GM12874 (cell line): ENCODE results near the gene TBC1D24.

Experiments
- CTCF ChIP-seq: IDR thresholded peaks from 2 replicates; pipeline ENCODE4 v1.5.1; 2011; ENCODE audit warnings: low read depth, mild to moderate bottlenecking, control low read depth, low read length, moderate library complexity; ENCODE audit not compliant: insufficient read depth

The TBC1D24 gene

GRCh38 chr16:2515180-2515851 lies 40.4 kb downstream of the TBC1D24 start:
- no peak for TF ChIP-seq CTCF

DNA sequence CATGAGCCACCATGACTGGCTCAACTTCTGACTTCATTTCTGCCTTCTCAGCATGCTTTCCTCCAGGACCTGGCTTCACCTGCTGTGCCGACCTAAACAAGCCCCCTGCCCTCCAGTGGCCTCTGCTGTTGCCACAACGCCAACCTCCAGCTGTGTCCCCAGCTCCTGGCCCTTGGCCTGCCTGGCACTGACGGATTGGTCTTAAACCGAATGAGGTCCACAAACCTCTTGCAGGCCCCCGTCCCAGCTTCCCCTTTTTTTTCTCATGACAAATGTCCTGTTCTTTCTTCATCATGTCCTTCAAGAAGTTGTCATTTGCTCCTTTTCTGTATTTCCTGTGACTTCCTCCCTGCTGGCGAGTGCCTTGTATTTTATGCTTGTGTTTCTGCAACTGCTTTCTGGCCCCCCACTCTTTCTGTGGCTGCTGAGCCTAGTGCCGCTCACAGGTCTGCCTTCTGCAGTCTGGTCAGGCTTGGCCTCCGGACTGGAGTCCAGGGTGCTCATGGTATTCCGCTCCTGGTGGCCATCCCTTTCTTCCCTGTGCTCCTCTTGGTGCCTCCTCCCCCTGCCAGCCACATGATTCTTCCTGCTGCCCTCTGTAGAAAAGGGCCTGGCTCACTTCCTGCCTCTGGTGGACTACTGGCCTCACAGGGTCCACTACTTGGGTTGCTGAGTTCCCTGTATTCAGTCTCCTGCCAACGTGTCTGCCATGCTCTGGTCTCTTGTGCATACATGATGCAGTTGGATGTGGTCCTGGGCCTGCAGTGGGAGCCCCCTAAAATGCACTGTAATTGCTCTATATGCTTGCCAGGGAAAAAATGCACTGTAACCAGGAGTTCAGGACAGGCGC lies 41.7 kb downstream of the TBC1D24 start:
- no peak for TF ChIP-seq CTCF

DNA sequence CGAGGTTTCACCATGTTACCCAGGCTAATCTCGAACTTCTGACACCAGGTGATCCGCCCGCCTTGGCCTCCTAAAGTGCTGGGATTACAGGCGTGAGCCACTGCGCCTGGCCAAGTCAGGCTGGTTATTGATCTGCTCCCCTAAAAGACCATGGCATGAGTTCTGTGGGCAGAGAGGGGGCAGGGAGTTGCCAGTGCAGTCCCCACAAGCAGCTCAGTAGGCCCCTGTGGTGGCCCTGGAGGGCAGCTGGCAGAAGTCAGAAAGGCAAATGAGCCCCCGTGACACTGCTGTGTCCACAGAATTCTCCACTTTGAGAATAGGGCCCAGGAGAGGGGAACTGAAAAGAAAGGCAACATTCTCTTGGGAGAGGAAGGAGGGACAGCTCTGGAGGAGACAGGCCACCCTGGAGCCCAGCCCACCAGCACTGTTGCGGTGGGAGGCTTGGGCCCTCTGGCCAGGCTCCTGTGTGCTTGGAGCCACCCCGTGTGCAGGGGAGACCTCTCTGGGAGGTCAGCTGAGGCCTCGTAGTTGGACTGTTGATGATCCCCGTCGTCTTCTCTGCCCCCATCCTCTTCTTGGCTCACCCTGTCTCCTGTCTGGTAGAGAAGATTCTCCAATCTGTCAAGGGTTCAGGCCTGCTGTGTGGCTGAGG lies 43.2 kb downstream of the TBC1D24 start:
- no peak for TF ChIP-seq CTCF

DNA sequence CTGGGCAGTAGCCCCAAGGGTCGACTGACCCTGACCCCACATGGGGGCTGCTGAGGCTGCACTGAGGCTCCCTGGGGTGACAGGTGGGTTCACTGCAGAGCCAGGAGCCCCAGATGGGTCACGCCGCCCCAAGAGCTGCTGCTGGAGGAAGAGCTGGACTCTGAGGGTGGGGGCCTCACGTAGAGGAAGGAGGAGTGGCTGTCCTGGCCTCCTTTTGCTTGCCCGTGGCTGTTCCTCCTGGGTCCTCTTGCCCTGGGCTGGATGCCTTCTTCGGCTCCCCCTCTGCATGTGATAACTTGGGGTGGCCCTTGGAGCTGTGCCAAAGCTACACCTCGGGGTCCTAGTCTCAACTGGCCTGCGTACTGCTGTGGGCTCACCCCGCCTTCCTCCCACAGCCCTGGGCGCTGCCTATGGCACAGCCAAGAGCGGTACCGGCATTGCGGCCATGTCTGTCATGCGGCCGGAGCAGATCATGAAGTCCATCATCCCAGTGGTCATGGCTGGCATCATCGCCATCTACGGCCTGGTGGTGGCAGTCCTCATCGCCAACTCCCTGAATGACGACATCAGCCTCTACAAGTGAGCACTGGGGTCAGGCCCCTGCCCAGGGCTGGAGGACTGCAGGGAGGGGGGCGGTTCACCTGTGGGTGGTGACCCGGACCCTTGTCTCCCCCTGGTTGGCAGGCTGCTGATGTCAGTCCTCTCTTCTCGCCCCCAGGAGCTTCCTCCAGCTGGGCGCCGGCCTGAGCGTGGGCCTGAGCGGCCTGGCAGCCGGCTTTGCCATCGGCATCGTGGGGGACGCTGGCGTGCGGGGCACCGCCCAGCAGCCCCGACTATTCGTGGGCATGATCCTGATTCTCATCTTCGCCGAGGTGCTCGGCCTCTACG lies 44.1 kb downstream of the TBC1D24 start:
- TF ChIP-seq CTCF: no peak

- TF ChIP-seq CTCF: no peak
Observed at GRCh38 chr16:2519711-2520080, 44.8 kb downstream of the TBC1D24 start.

- no peak for TF ChIP-seq CTCF
Observed at GRCh38 chr16:2520097-2520783, 45.3 kb downstream of the TBC1D24 start, which contains the start of gene AMDHD2. Gene AMDHD2, plus strand, starts transcription at chr16:2520371. Its CDS starts 88 bp downstream, at chr16:2520459.
